Breast epithelium (tissue), 3 donors: Measurements from ENCODE around the gene SUPT6H.

Source experiments
- POLR2A ChIP-seq: fragments of 450-650 bp; IDR thresholded peaks from one replicate; pipeline ENCODE4 v1.6.1; 2016; ENCODE audit warnings: antibody characterized with exemption, mild to moderate bottlenecking, moderate library complexity
- POLR2AphosphoS5 ChIP-seq, 3 donors: sonication (generic); formaldehyde crosslinking; IDR thresholded peaks; one replicate each; pipeline ENCODE4 v1.6.1; 2017; ENCODE audit warnings: antibody characterized with exemption in 3 of 3
- TF ChIP-seq, protein P1 (sequence below), 3 donors: fragments of 450-650 bp; IDR thresholded peaks; one replicate each; pipeline ENCODE4 v1.5.1; 2016 to 2017; ENCODE audit warnings: antibody characterized with exemption in 3 of 3, mild to moderate bottlenecking in 3 of 3, moderate library complexity in 3 of 3

DNA sequence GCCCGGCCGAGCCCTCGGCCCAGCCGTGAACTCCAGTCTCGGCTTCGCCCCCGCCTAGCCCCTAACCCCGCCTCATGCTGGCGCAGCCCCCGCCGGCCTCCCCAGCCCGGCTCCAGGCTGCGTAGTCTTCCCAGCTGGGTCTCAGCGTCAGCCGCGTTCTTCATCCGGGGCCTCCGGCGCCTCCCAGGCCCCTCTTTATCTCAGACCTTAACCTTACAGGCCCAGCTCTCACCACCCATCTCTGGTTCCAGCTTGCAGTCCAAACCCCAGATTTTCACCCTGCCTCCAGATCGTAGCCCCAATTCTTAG lies 49.7 kb downstream of the SUPT6H start, which contains the start of gene PROCA1:
- TF ChIP-seq, protein P1, sequence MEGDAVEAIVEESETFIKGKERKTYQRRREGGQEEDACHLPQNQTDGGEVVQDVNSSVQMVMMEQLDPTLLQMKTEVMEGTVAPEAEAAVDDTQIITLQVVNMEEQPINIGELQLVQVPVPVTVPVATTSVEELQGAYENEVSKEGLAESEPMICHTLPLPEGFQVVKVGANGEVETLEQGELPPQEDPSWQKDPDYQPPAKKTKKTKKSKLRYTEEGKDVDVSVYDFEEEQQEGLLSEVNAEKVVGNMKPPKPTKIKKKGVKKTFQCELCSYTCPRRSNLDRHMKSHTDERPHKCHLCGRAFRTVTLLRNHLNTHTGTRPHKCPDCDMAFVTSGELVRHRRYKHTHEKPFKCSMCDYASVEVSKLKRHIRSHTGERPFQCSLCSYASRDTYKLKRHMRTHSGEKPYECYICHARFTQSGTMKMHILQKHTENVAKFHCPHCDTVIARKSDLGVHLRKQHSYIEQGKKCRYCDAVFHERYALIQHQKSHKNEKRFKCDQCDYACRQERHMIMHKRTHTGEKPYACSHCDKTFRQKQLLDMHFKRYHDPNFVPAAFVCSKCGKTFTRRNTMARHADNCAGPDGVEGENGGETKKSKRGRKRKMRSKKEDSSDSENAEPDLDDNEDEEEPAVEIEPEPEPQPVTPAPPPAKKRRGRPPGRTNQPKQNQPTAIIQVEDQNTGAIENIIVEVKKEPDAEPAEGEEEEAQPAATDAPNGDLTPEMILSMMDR (IDR thresholded peaks at IDR 0.05) = no peak
- TF ChIP-seq POLR2AphosphoS5 (IDR thresholded peaks at IDR 0.05) (no peak), POLR2A (no peak)
